Germinal center (tissue), 1 donor: Measurements from ENCODE around the gene IKZF3.

Experiments used
- DNase-seq: peaks from one replicate; pipeline ENCODE4 v3.0.0; 2012; ENCODE audit warnings: mixed read lengths, low spot score

The IKZF3 gene

GRCh38 chr17:39814497-39814896 is 49.6 kb downstream of the IKZF3 start:
- DNase-seq = no peak

- DNase-seq = no peak
These were observed 50.5 kb downstream of the IKZF3 start for GRCh38 chr17:39813631-39814030.

GRCh38 chr17:39812466-39812865 is 51.6 kb downstream of the IKZF3 start:
- DNase-seq = no peak

GRCh38 chr17:39810939-39811728 is 53.0 kb downstream of the IKZF3 start:
- no peak for DNase-seq

GRCh38 chr17:39809221-39809620 is 54.9 kb downstream of the IKZF3 start:
- DNase-seq = no peak

- DNase-seq = no peak
These were observed 55.6 kb downstream of the IKZF3 start for GRCh38 chr17:39808409-39808997.

- DNase-seq = no peak
These were observed 59.3 kb downstream of the IKZF3 start for GRCh38 chr17:39804839-39805238.

GRCh38 chr17:39801055-39801454 is 63.1 kb downstream of the IKZF3 start:
- DNase-seq = no peak

- DNase-seq = no peak
These were observed 63.6 kb downstream of the IKZF3 start for GRCh38 chr17:39800540-39800939.

- no peak for DNase-seq
These were observed 64.7 kb downstream of the IKZF3 start for GRCh38 chr17:39799395-39799794.

GRCh38 chr17:39794249-39794970 is 69.7 kb downstream of the IKZF3 start:
- peak; percentile 75 for DNase-seq

- DNase-seq = no peak
These were observed 70.7 kb downstream of the IKZF3 start for GRCh38 chr17:39793301-39793872.

- no peak for DNase-seq
These were observed 71.4 kb downstream of the IKZF3 start for GRCh38 chr17:39792526-39793221.

- DNase-seq = no peak
These were observed 72.8 kb downstream of the IKZF3 start for GRCh38 chr17:39791111-39791992.

GRCh38 chr17:39787743-39788484 is 76.2 kb downstream of the IKZF3 start:
- no peak for DNase-seq

- DNase-seq = no peak
These were observed 77.1 kb downstream of the IKZF3 start for GRCh38 chr17:39787041-39787440.

GRCh38 chr17:39782980-39783379 is 81.1 kb downstream of the IKZF3 start:
- DNase-seq = no peak

- DNase-seq = no peak
These were observed 81.6 kb downstream of the IKZF3 start for GRCh38 chr17:39782481-39782880.

- DNase-seq = no peak
These were observed 82.3 kb downstream of the IKZF3 start for GRCh38 chr17:39781861-39782213.

- no peak for DNase-seq
These were observed 82.9 kb downstream of the IKZF3 start for GRCh38 chr17:39781031-39781860.
